SK-N-SH (cell line): ENCODE results near the gene TBC1D12.

Source experiments
- CTCF ChIP-seq: fragments of 200-600 bp; sonication (generic); IDR thresholded peaks from 2 replicates; pipeline ENCODE4 v1.6.1; 2017; ENCODE audit warnings: antibody characterized with exemption, mild to moderate bottlenecking, moderate library complexity
- EZH2phosphoT487 ChIP-seq: fragments of 200-600 bp; sonication (generic); IDR thresholded peaks from 2 replicates; pipeline ENCODE4 v1.6.1; 2017; ENCODE audit warnings: low read depth, mixed run types, mild to moderate bottlenecking, antibody characterized with exemption, moderate library complexity, borderline replicate concordance
- RAD21 ChIP-seq: IDR thresholded peaks from 2 replicates; pipeline ENCODE4 v1.6.1; 2012; ENCODE audit warnings: mild to moderate bottlenecking, low read length
- YY1 ChIP-seq: IDR thresholded peaks from 2 replicates; pipeline ENCODE4 v1.4.0; 2012; ENCODE audit warnings: low read depth, mild to moderate bottlenecking

DNA sequence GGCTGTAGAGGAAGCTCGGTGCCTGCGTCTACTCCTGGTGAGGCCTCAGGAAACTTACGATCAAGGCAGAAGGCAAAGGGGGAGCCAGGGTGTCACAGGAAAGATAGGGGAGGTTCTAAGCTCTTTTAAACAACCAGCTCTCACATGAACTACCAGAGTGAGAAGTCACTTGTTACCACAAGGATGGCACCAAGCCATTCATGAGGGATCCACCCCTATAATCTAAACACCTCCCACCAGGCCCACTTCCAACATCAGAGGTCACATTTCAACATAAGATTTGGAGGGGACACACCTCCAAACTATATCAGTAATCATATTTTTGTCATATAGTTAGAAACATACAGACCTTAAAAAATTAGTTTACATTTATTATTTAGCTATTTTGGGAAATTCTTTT is 49.0 kb upstream of the TBC1D12 start:
- TF ChIP-seq YY1 (no peak), EZH2phosphoT487 (no peak), CTCF (no peak), RAD21 (no peak)
